Gastroesophageal sphincter (tissue), 4 donors: ENCODE data around the gene TELO2. TPM values are rescaled to one million over a fixed set of nuclear protein-coding genes. Genes with fewer than 3 reads are reported as not detected.
"Not testable (repeated sequence)": the region's sequence is repeated elsewhere in the genome, so short reads cannot be mapped to it uniquely, and the experiment has no call there.

Experiments
- ATAC-seq: fragments of 150-250 bp; one replicate; pipeline ENCODE4 v1.9.1; 2016; ENCODE audit warnings: mild to moderate bottlenecking, moderate library complexity
- H3K27ac ChIP-seq, 4 donors: fragments of 200-600 bp; sonication (generic) in 3 of 4; 1 replicate in 3 of 4; 2 replicates in 1 of 4; pipeline ENCODE4 v1.5.1; 2016 to 2019
- H3K27me3 ChIP-seq: fragments of 200-600 bp; sonication (generic); one replicate; pipeline ENCODE4 v1.5.1; 2019
- H3K36me3 ChIP-seq, 2 donors: fragments of 200-600 bp; sonication (generic); one replicate each; pipeline ENCODE4 v1.5.1; 2019; ENCODE audit warnings: control low read depth in 1 of 2
- H3K4me1 ChIP-seq, 3 donors: fragments of 200-600 bp; sonication (generic); 1 replicate in 2 of 3; 2 replicates in 1 of 3; pipeline ENCODE4 v1.5.1; 2016 to 2019; ENCODE audit warnings: control low read depth in 2 of 3
- H3K4me3 ChIP-seq, 2 donors: fragments of 200-600 bp; sonication (generic); one replicate each; pipeline ENCODE4 v1.5.1; 2019; ENCODE audit warnings: mild to moderate bottlenecking in 1 of 2, moderate library complexity in 1 of 2
- H3K9me3 ChIP-seq, 3 donors: fragments of 200-600 bp; sonication (generic); one replicate each; pipeline ENCODE4 v1.5.1; 2017 to 2019; ENCODE audit warnings: control low read depth in 2 of 3
- EP300 ChIP-seq: sonication (generic); formaldehyde crosslinking; IDR thresholded peaks from one replicate; pipeline ENCODE4 v1.6.1; 2017; ENCODE audit warnings: antibody characterized with exemption, mild to moderate bottlenecking
- POLR2A ChIP-seq, 2 donors: fragments of 450-650 bp; IDR thresholded peaks; one replicate each; pipeline ENCODE4 v1.6.1; 2017; ENCODE audit warnings: antibody characterized with exemption in 2 of 2, mild to moderate bottlenecking in 2 of 2, moderate library complexity in 1 of 2
- POLR2AphosphoS5 ChIP-seq: sonication (generic); formaldehyde crosslinking; IDR thresholded peaks from one replicate; pipeline ENCODE4 v1.6.1; 2017; ENCODE audit warnings: antibody characterized with exemption
- WGBS, 2 donors: methylation state at CpG; one replicate each; pipeline ENCODE4 v1.1.5; 2018; ENCODE audit warnings: low coverage in 1 of 2; 5-methylcytosine and 5-hydroxymethylcytosine counted together
- total RNA-seq, 4 donors: library from RNA; depleted of rRNA; stranded (reverse); fragments of >200 nt; gene quantifications; one replicate each; pipeline ENCODE4 v1.1.0, GENCODE V29; 2016
- TF ChIP-seq, protein P1 (sequence below), 4 experiments: fragments of 200-600 bp in 2 of 4; fragments of 450-650 bp in 2 of 4; sonication (generic) in 1 of 4; IDR thresholded peaks; one replicate each; pipeline ENCODE4 v1.5.1; 2017 to 2019; ENCODE audit warnings: antibody characterized with exemption in 4 of 4, mild to moderate bottlenecking in 2 of 4, moderate library complexity in 2 of 4

The TELO2 gene
- total RNA-seq, 4 donors from 2014 or later = 10.9 to 33.9 (median 20.8) TPM

DNA sequence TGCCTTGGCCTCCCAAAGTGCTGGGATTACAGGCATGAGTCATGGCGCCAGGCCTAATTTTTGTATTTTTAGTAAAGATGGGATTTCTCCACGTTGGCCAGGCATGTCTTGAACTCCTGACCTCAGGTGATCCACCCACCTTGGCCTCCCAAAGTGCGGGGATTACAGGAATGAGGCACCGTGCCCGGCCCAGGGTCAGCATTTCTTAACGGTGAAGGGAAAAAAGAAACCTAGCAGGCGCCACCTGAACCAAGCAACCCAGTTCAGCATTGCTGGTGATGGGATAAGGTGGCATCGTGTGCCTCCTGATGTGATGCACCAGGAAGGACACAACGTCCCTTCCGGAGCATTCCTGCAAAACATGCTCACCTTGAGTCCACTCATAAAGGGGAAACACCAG, 16.1 kb upstream of the TELO2 start:
- H3K4me1 ChIP-seq = peaks cover 0 to 31% (median 16%) of the 10 kb centered on the region in 3 donors
- H3K27me3 ChIP-seq = peaks cover 10% of the 10 kb centered on the region
- H3K27ac ChIP-seq = no peak overlapping the region
- ATAC-seq = no peak
- TF ChIP-seq, protein P1, sequence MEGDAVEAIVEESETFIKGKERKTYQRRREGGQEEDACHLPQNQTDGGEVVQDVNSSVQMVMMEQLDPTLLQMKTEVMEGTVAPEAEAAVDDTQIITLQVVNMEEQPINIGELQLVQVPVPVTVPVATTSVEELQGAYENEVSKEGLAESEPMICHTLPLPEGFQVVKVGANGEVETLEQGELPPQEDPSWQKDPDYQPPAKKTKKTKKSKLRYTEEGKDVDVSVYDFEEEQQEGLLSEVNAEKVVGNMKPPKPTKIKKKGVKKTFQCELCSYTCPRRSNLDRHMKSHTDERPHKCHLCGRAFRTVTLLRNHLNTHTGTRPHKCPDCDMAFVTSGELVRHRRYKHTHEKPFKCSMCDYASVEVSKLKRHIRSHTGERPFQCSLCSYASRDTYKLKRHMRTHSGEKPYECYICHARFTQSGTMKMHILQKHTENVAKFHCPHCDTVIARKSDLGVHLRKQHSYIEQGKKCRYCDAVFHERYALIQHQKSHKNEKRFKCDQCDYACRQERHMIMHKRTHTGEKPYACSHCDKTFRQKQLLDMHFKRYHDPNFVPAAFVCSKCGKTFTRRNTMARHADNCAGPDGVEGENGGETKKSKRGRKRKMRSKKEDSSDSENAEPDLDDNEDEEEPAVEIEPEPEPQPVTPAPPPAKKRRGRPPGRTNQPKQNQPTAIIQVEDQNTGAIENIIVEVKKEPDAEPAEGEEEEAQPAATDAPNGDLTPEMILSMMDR (IDR thresholded peaks at IDR 0.05) = no peak
- TF ChIP-seq EP300 = no peak
- H3K36me3 ChIP-seq = no peaks in the 10 kb centered on the region
- no peaks in the 10 kb centered on the region for H3K9me3 ChIP-seq
- WGBS, 2 donors = 80% methylated on average over 1 of the region's 10 CpGs; no CpG with 5 or more reads in 1 of the 2 donors
- no peak overlapping the region for H3K4me3 ChIP-seq

DNA sequence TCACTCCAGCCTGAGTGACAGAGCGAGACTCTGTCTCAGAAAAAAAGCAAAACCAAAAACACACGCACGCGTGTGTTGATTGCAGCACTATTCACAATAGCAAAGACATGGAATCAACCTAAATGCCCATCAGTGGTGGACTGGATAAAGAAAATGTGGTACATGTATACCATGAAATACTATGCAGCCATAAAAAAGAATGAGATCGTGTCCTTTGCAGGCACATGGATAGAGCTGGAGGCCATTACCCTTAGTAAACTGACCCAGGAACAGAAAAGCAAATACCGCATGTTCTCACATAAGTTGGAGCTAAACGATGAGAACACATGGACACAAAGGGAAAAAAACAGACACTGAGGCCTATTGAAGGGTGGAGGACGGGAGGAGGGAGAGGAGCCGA, 14.2 kb upstream of the TELO2 start:
- H3K9me3 ChIP-seq, ATAC-seq, H3K27ac ChIP-seq, H3K36me3 ChIP-seq, H3K4me3 ChIP-seq: not testable (repeated sequence)
- Histone ChIP-seq H3K4me1 (peaks cover 0 to 14% (median 6%) of the 10 kb centered on the region in 3 donors), H3K27me3 (peaks cover 14% of the 10 kb centered on the region)
- WGBS, 2 donors = 83 to 98% methylated on average over 2 to 9 of the region's 9 CpGs

DNA sequence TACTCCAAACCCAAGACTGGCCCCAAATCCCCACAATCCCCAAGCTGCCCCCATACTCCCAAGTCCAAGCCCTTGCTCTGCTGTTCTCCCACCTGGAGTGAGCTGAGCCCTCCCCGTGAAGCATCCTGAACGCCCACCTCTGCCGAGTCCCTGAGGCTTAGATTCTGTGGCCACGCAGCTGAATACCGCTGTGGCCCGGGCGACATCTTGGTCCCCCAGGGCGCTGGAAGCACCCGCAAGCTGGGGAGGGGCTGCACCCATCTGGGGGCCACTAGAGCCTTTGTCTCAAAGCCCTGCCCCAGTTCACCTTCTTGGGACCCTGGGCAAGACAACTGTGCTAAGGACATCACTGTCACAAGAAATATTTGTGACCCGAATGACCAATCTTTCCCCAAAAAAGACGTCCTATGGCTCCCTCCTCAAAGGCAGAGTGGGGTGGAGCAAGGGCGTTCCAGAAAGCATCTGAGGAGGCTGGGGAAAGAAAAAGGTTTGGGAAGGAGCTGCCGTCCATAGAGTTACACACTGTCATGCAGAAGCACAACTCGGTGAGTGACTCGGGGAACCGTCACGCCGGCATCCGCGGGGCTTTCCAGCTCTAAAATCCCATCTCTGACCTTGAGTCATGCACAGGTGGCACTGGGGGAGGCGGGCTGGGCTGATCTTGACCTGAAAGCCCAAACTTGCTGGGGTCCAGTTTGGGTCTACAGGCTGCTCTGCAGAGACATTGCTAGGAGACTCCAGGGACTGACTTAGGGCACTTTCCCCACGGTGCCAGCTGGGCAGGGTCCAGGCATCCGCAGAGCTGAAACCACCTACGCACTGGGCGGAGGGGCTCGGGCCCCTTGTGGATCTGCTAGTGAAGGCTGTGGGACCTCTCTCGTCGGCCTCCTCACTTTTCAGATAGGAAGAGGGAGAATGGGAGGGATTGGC, 11.0 kb upstream of the TELO2 start:
- no peak for ATAC-seq
- no peaks in the 10 kb centered on the region for H3K9me3 ChIP-seq
- TF ChIP-seq, protein P1 (IDR thresholded peaks at IDR 0.05) = no peak
- no peak for TF ChIP-seq EP300
- TF ChIP-seq POLR2A (IDR thresholded peaks at IDR 0.05) = no peak
- TF ChIP-seq POLR2AphosphoS5 = no peak
- peaks cover 14% of the 10 kb centered on the region for H3K27me3 ChIP-seq
- no peak overlapping the region for H3K27ac ChIP-seq
- H3K36me3 ChIP-seq = no peaks in the 10 kb centered on the region
- no peak overlapping the region for H3K4me3 ChIP-seq
- no peaks in the 10 kb centered on the region for H3K4me1 ChIP-seq
- 60 to 72% methylated on average over 1 to 10 of the region's 28 CpGs for WGBS, 2 donors

DNA sequence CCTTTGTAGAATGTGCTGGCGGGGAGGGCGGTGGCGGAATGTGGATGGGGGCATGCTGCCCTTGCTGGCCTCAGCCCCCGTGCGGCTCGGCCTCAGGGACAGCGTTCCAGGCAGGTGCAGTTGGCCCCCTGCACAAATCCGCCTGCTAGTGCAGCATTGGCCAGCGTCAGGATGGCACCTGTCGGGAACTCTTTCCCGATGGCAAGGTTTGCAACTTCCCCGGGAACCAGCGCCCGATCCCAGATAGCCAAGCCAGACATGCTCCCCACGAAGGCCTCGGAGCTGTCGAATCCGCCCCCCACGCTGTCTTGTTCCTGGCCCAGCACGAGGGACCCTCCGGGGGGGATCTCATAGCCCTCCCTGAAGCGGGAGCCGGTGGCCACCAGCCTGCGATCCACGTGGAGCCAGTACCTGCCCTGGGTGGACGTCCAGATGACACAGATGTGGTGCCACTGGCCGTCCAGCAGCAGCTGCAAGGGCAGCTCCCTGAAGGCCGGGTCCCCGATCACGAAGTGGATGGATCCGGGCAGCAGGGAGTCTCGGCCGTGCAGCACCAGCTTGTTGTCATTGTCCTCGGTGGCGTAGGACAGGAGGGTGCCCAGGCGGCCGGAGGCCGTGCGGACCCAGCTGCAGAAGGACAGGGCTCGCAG, 7.2 kb upstream of the TELO2 start:
- no peaks in the 10 kb centered on the region for H3K36me3 ChIP-seq
- H3K9me3 ChIP-seq = no peaks in the 10 kb centered on the region
- TF ChIP-seq EP300 (no peak), POLR2AphosphoS5 (no peak), POLR2A (IDR thresholded peaks at IDR 0.05) (no peak)
- TF ChIP-seq, protein P1 (IDR thresholded peaks at IDR 0.05) = no peak
- no peak for ATAC-seq
- H3K4me3 ChIP-seq = no peak overlapping the region
- H3K27ac ChIP-seq = no peak overlapping the region
- H3K27me3 ChIP-seq = peaks cover 14% of the 10 kb centered on the region
- H3K4me1 ChIP-seq = no peaks in the 10 kb centered on the region
- no CpG with 5 or more reads among the region's 40 CpGs for WGBS, 2 donors

DNA sequence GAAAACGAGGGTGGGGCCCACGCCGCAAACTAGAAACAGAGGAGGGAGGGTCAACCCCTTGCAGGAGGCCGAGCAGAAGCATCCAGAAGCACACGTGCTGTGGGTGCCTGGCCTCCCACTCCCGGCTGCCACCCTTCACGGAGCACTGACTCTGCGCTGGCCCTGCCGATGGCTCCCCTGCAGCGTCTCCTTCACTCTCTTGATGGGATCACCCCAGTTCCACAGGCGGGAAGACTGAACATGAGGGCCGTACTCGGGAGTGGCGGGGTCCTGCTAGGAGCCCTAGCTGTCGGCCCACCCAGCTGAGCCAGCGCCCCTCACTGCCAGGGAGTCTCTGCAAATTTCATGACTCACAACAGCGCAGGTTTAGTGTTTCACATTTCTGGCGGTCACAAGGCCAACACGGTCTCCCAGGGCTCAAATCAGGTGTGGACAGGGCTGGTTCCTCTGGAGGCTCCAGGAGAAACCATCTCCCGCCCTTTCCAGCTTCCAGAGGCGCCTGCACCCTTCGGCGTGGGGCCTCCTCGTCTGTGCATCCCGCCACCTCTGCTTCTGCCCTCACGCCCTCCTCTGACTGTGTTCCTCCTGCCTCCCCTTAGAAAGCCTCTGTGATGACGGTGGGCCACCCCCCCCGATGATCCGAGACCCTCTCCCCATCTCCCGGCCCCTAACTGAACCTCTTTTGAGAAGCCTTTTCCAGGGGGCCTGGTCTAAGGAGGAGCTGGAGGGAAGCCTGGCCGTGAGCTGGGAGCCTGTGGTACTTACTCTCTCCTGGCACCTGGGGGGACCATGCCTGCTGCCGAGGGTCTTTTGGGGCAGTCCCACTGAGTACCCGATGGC, 6.4 kb upstream of the TELO2 start:
- Histone ChIP-seq H3K27ac (no peak overlapping the region), H3K4me1 (no peaks in the 10 kb centered on the region), H3K4me3 (no peak overlapping the region), H3K9me3 (no peaks in the 10 kb centered on the region), H3K36me3 (no peaks in the 10 kb centered on the region), H3K27me3 (peaks cover 7% of the 10 kb centered on the region)
- 87 to 88% methylated on average over 6 of the region's 33 CpGs for WGBS, 2 donors
- TF ChIP-seq, protein P1 (IDR thresholded peaks at IDR 0.05) = no peak
- TF ChIP-seq POLR2A (IDR thresholded peaks at IDR 0.05) = no peak
- TF ChIP-seq POLR2AphosphoS5 = no peak
- no peak for TF ChIP-seq EP300
- ATAC-seq = no peak
